NB4 (cell line): Measurements from ENCODE around the gene KCNK2.

Experiments
- DNase-seq: peaks from one replicate; pipeline ENCODE4 v3.0.0; 2010; ENCODE audit warnings: low read depth
- H3K4me3 ChIP-seq: one replicate; pipeline ENCODE4 v1.5.1; 2011; ENCODE audit warnings: mild to moderate bottlenecking, low read depth, low read length, moderate library complexity
- CTCF ChIP-seq: IDR thresholded peaks from one replicate; pipeline ENCODE4 v1.5.1; 2012; ENCODE audit warnings: low read depth, low read length
- MYC ChIP-seq: IDR thresholded peaks from 2 replicates; pipeline ENCODE4 v1.6.1; 2011; ENCODE audit warnings: low read depth, low read length
- POLR2A ChIP-seq: IDR thresholded peaks from 2 replicates; pipeline ENCODE4 v1.6.1; 2011; ENCODE audit warnings: mild to moderate bottlenecking; ENCODE audit not compliant: insufficient read length; ENCODE audit errors: extremely low read depth
- TF ChIP-seq, protein P1 (sequence below): IDR thresholded peaks from 2 replicates; pipeline ENCODE4 v1.6.1; 2011; ENCODE audit warnings: low read depth, low read length

Gene KCNK2

GRCh38 chr1:215198021-215198420 lies 115.5 kb downstream of the KCNK2 start:
- H3K4me3 ChIP-seq: no peak overlapping the region
- no peak for DNase-seq
- TF ChIP-seq, protein P1, sequence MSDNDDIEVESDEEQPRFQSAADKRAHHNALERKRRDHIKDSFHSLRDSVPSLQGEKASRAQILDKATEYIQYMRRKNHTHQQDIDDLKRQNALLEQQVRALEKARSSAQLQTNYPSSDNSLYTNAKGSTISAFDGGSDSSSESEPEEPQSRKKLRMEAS: no peak
- no peak for TF ChIP-seq MYC
- no peak for TF ChIP-seq POLR2A
- no peak for TF ChIP-seq CTCF

GRCh38 chr1:215200121-215200520 lies 117.6 kb downstream of the KCNK2 start:
- TF ChIP-seq CTCF: no peak
- no peak for TF ChIP-seq POLR2A
- TF ChIP-seq, protein P1: no peak
- TF ChIP-seq MYC: no peak
- no peak for DNase-seq
- no peak overlapping the region for H3K4me3 ChIP-seq

GRCh38 chr1:215201283-215201682 lies 118.7 kb downstream of the KCNK2 start:
- DNase-seq: no peak
- TF ChIP-seq POLR2A: no peak
- no peak for TF ChIP-seq CTCF
- TF ChIP-seq, protein P1: no peak
- no peak for TF ChIP-seq MYC
- no peak overlapping the region for H3K4me3 ChIP-seq

GRCh38 chr1:215202868-215203267 lies 120.3 kb downstream of the KCNK2 start:
- TF ChIP-seq MYC (no peak), POLR2A (no peak), CTCF (no peak)
- TF ChIP-seq, protein P1: no peak
- no peak for DNase-seq
- H3K4me3 ChIP-seq: no peak overlapping the region

GRCh38 chr1:215210167-215210566 lies 127.6 kb downstream of the KCNK2 start:
- DNase-seq: no peak
- H3K4me3 ChIP-seq: no peak overlapping the region
- no peak for TF ChIP-seq POLR2A
- no peak for TF ChIP-seq CTCF
- TF ChIP-seq, protein P1: no peak
- no peak for TF ChIP-seq MYC

- DNase-seq: no peak
- TF ChIP-seq CTCF: no peak
- TF ChIP-seq POLR2A: no peak
- no peak for TF ChIP-seq MYC
- TF ChIP-seq, protein P1: no peak
- no peak overlapping the region for H3K4me3 ChIP-seq
Observed at GRCh38 chr1:215215846-215216245, 133.3 kb downstream of the KCNK2 start.
